NCI-H2107 treated with DMSO at 0.1 percent for 48 hours (cell line): ENCODE results near the gene CORO1C.
"Not testable (repeated sequence)": the region's sequence is repeated elsewhere in the genome, so short reads cannot be mapped to it uniquely, and the experiment has no call there.

Experiments
- DNase-seq: peaks from one replicate; lab custom pipeline; 2025; ENCODE audit not compliant: unreplicated experiment; lab: John Stamatoyannopoulos, UW

CORO1C gene

DNA sequence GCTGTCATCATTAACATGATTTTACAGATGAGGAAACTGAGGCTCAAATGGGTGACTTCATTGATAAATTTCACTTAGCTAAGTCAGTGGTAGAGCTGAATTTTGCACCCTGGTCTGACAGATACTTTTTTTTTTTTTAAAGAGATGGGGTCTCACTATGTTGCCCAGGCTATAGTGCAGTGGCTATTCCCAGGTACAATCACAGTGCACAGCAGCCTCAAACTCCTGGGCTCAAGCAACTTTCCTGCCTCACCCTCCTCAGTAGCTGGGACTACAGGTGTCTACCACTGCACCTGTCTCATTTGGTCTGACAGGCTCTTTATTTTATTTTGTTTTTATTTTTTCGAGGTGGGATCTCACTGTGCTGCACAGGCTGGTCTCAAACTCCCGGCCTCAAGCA, 24.2 kb upstream of the CORO1C start:
- no peak for DNase-seq

DNA sequence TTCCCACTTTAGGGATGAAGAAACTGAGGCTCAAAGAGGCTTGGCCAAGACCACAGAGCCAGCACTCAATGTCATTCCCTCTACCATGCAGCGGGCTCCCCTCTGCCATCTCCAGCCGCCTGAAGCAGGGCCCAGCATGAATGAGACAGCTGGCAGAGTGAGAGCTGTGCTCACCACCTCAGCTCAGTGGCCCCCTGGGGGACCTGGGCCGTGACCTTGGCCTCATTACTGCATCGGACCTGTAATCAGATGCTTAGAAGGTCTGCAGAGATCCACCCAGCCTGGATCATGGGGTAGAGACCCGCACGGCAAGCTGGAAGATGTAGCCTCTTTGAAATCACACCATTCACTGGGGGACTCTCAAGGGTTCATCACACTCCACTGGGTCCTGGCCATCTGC, 22.7 kb upstream of the CORO1C start:
- no peak for DNase-seq

GRCh38 chr12:108752387-108752786, 21.1 kb upstream of the CORO1C start:
- no peak for DNase-seq

DNA sequence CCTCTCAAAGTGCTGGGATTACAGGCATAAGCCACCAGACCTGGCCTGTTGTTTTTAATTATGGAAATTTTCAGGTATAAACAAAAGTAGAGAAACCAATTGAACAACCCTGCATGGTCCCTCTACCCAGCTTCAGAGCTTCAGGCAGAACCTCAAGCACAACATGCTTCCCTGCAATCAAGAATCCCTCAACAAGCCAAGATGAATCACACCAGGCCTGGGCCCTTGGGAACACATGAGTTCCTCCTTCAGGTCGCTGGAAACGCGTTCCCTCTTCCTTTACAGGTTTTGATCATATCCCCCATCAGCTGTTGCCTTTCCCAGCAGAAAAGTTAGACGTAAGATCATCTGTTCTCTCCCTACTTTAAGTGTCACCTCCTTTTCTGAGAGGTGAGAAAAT, 20.5 kb upstream of the CORO1C start:
- no peak for DNase-seq

DNA sequence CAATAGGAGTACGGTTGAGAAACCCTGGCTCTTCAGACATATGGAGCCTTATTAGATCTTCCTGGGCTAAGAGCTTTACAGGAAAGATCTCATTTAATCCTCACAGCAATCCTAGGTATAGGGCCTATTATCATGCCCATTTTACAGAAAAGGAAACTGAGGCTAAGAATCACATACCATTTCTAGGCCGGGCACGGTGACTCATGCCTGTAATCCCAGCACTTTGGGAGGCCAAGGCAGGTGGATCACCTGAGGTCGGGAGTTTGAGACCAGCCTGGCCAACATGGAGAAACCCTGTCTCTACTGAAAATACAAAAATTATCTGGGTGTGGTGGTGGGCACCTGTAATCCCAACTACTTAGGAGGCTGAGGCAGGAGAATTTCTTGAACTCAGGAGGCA, 19.7 kb upstream of the CORO1C start:
- not testable (repeated sequence) for DNase-seq

DNA sequence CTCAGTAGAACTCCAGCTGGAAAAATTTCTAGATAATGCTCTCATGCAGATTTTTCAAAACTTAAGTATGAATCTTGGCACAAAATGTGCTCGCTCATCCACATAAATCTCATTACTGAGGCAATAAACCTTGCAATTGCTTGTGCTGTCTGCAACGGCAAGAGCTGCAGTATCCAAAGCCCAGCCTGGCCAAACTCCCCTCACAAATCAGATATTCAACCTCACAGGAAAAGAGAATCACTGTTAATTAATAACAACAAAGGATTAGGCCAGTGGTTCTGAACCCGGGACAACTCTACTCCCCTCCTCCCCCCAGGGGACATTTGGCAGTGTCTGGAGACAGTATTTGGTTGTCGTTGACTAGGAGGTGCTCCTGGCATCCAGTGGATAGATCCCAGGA, 19.2 kb upstream of the CORO1C start:
- no peak for DNase-seq

- DNase-seq = no peak
These were observed 16.2 kb upstream of the CORO1C start for GRCh38 chr12:108747563-108747962.

DNA sequence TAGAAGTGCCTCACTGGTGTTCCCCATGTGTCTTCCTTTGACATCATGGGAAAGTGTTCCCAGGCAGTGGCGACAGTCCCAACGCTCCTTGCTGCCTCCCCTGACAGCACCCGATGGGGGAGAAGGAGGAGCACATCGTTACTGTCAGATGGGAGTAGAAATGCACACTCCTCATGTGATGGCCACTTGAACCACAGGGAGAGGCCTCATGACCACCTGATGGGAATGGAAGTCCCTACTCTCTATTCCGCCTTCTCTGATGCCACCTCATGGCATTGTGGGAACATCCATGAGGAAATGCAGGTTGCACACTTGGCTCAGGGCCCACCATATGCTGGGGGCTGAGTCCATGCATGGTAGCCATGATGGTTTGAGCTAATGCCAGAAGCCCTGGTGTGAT, 14.3 kb upstream of the CORO1C start:
- no peak for DNase-seq

DNA sequence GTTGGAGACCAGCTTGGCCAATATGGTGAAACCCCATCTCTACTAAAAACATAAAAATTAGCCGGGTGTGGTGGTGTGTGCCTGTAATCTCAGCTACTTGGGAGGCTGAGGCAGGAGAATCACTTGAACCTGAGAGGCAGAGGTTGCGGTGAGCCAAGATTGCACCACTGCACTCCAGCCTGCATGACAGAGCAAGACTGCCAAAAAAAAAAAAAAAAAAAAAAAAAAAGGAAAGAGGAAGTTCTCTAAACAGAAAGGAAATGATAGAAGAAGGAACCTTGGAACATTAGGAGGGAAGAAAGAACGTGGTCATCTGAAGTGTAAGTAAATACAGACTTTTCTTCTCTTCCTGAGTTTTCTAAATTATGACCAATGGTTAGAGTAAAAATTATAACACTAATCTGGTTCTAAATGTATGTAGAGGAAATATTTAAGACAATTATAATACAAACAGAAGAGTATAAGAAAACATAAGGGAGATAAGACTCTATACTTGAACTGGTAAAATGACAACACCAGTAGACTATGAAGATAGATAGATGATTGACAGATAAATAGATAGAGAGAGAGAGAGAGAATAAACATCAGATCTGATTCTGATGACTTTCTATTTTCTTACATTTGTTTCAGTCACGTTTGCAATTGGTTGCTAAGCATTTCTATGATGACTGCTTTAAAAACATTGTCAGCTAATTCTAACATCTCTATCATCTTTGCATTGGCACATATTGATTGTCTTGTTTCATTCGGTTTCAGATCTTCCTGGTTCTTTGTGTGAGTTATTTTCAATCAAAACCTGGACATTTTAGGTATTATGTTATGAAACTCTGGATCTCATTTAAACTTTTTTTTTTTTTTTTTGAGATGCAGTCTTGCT, 12.9 kb upstream of the CORO1C start:
- DNase-seq = no peak

- DNase-seq = no peak
These were observed 6.9 kb upstream of the CORO1C start for GRCh38 chr12:108738170-108738569.

DNA sequence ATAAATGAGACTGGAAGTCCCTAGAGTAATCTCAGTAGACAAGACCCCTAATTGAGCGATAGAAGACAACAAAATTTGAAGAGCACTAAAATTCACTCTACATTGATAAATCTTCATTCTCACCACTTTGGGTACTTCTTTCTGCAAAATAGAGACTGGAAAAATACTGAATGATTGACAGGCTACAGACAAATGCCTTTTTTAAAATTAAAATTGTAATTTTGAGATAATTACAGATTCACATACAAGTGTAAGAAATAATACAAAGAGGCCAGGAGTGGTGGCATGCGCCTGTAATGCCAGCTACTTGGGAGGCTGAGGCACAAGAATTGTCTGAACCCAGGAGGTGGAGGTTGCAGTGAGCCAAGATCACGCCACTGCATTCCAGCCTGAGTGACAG, 4.5 kb upstream of the CORO1C start:
- DNase-seq = no peak

DNA sequence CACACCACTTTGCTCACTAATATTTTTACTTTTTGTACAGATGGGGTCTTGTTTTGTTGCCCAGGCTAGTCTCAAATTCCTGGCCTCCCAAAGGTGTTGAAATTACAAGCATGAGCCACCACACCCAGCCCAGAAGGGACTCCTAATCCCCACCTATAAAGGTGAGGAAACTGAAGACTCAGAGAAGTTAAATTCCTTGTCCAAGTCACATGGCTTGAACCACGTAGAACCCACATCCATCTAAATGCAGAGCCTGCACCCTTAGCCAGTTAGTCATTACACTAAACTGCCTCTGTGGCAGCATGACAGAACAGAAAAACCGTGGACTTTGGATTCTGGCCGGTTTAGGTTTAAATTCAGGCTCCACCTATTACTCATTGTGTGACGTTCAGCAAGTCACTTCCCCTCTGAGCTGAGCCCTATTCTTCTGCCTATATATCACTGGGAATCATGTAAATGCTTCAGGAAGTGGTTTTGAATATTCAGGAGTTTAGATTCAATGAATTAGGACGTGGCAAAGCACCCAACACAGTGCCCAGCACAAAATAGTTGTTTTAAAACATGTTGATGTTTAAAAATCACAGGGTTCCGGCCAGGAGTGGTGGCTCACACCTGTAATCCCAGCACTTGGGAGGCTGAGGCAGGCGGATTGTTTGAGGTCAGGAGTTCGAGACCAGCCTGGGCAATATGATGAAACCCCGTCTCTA, 3.0 kb upstream of the CORO1C start:
- no peak for DNase-seq

DNA sequence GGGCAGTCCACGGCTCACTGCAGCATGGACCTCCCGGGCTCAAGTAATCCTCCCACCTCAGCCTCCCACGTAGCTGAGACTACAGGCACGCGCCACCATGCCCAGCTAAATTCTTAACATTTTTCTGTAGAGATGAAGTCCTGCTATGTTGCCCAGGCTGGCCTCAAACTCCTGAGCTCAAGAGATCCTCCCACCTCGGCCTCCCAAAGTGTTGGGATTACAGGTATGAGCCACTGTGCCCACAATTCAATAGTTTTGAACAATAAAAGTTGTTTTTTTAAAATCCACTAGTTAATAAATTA, 1.9 kb upstream of the CORO1C start:
- not testable (repeated sequence) for DNase-seq

GRCh38 chr12:108732489-108733229, 1.3 kb upstream of the CORO1C start:
- DNase-seq = no peak

GRCh38 chr12:108731866-108732461, 646 bp upstream of the CORO1C start:
- peak; percentile 96 for DNase-seq

- DNase-seq = peak; percentile 84
These were observed 783 bp downstream of the CORO1C start for GRCh38 chr12:108730365-108731104.

DNA sequence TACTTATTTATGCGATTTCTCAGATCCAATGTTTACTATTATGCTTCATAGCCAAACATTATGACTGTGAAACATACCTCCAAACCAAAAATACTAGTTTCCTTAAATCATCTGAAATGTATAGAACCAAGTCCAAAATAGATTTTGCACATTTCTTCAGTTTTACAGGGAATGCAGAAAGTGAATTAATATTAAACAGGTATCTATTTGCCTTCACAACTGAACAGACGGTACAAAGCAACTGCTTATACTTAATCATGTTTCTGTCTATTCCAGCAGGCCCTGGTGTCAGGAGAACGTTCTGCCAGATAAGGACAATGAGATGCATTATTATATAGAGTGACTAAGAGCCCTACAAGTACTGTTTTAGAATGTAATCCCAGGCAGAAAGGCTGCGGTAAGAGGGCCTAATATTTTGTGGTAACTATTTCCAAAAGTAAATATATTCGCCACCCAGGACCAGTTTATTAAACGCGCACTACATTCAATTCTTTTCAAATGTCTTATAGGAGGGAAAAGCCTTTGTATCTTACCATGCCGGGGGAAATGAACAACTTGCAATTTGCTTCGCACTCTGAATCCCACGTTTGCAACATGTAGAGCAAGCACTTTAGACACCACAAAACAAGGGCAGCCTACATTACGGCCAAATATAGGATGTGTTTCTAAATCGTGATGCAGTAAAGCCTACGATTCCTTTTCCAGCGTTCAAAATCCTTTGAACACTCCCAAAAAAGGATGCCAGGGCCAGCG, 1.5 kb downstream of the CORO1C start:
- DNase-seq = peak; percentile 90

DNA sequence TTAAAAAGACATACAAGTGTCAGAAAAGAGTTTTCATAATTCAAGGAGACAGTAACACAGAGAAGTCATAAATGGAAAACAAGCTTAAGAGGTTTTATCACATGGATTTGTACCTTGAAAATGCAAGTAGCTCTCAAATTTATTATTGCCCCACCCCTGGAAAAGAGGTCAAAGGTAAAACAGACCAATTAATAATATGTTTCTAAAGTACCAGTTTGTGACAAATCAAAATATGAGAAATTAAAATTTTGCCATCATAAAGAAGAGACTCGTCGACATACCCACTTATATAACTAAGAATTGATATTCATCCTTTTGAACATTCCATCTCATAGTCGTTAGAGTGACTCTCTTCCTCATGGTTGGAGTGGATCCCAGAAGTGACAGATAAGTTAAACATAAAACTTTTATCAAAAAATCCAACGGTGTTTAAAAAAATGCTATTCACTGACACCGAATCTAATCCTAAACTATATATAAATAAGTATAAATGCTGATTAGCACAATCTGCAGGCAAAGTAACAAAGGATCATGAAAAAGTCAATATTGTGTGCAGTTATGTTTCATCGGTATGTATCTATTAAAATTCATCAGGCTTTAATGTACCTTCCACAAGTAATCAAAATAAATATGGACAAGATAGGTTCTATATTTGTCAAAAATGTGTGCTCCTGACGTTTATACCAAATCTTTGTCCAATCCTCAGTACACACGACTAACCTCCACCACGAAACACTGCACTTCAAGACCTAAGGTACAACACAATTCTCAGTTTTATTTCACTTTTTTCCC, 2.3 kb downstream of the CORO1C start:
- DNase-seq = no peak
